HG03457 (cell line): ENCODE measurements around the gene A1BG.
"Not testable (repeated sequence)": the region's sequence is repeated elsewhere in the genome, so short reads cannot be mapped to it uniquely, and the experiment has no call there.

Experiments used
- ATAC-seq: cut with Tn5 transposase; IDR thresholded peaks from one replicate; pipeline ENCODE4 v1.9.1; 2021; ENCODE audit warnings: moderate number of reproducible peaks; ENCODE audit not compliant: unreplicated experiment

A1BG gene

DNA sequence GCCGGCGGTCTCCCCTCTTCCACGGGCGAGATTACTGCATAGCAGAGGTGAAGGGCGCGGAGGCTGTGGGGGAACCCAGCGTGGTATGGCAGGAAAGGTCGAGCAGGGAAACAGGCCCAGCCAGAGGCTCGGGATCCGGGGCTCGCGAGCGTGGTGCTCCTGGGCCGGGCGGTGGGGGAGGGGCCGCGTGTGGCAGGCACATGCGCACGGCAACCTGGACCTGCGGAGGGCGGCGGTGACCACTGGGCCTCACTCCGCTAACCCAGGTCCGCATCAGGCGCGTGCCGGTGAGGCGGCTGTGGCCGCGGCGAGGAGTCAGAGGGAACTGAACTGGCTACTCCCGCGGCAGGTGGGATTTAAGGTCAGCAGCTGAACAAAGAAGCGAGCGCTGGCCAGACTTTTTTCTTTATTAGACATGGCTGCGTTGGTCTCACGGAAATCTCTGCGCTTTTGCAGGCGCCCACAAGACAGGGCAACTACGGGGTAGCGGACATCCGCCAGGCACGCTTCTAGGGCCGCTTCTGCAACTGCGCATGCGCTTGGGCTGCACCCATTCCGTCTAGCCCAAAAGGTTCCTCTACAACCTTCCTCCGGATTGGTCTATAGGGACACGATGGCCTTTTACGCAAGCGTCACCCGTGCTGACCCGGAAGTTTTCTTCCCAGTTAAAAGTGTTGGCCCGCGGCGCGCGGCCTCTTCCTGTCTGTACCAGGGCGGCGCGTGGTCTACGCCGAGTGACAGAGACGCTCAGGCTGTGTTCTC, 33.5 kb upstream of the A1BG start, which contains the start of gene RPS5:
TSS of gene RPS5 (plus strand) at position 694 of the 762 bp plus-strand sequence. CDS start 869 bp downstream, outside the sequence.
- peak; percentile 76 for ATAC-seq

DNA sequence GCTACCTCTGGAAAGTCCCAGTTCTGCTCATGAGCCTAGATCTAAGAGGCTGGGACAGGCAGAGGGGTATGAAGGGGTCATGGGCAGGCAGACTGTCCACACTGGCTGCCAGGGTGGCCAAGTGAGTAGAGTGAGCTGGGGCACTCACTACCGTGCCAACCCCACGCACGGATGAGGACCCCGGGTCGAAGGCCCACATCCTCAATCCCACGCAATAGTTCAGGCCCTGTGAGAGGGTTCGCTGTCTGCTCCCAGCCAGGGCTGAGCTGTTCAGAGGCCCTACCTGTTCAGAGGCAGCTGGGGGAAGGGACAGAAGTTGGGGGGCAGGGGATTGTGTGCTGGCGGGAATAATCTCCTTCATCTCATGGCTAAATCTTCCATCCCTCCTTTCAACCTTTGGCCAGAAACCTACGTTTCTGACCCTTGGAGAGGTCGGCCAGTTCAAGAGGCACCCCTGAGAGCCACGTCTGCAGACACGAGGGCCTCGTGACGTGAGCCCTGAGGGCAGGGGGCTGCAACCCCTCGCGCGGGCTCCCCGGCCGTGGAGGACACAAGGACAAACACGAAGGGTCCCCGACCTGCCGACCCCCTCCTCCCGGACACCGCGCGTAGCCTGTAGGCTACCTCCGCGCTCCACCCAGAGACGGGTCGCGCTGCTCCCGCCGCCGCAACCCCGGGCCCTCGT, 32.7 kb upstream of the A1BG start:
- no peak for ATAC-seq

DNA sequence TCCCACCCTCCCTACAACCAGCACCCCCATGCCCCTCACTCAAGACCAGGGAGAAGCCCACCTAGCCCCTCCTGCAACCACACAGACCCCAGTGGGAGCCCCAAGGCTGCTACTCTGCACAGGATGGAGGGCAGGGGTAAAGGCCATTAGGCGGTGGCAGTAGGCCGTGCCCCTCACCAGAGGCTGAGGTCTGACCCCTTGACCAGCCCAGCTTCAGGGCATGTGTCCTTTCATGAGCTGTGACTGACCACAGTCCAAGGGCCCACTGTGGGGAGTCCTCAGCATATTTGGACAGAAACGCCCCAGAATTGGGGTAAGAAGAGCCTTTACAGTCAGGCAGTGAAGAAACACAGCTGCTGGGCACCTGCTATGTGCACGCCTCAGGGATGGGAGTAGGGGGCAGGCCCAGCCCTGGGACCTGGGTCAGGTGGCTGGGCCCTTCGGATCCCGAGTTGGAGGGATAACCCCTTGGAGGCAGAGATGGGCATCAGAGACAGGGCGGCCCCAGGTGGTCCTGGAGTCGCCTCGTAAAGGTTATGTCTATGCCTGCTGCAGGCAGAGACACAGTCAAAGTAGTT, 32.1 kb upstream of the A1BG start:
- ATAC-seq: no peak

DNA sequence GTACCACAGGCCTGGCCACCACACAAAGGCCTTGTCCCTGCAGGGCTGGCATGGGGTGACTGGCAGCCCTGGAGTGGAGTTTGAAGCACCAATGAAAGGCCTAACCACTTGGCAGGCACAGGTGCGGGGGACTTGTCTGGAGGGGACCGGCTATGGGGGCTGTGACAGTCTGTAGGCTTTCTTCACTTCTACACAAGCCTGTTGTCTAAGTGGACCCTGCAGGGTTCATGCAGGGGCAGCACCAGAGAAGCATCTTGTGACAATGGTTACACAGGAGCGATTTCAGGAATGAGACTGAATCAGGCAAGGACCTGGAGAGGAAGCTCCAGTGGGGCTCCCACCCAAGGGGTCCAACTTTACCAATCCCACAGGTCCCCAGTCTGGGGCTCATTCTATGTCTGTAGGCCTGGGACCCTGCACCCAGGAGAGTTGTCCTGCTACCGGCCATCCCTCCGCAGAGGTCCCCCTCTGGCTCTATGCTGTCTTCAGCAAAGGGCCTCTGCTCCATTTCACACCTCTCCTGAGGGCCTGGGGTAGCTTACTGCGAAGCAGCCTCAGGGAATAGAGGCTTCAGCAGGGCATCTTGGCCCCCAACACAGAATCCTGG, 29.8 kb upstream of the A1BG start:
- ATAC-seq: no peak

DNA sequence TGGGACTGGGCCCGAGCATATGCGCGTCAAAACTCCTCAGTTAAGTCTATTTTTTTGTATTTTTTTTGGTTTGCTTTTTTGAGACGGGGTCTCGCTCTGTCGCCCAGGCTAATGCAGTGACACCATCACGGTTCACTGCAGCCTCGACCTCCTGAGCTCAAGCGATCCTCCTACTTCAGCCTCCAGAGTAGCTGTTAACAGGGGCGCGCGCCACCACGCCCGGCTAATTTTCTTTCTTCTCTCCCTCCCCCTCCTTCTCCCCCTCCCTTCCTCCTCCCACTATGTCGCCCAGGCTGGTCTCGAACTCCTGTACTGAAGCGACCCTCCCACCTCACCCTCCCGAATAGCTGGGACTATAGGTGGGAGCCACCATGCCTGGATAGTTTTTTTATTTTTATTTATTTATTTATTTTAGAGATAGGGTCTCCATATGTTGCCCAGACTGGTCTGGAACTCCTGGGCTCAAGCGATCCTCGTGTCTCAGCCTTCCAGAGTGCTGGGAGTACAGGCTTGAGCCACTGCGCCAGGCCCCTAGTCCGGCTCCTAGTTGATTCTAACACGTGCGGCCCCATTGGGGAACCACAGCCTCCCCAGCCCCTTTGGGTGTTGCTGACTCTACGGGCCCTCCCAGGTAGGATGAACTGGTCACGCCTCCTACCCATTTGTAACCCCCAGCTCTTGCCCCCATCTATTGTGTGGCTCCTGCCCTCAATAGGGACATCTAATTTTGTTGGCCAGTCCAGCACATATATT, 28.3 kb upstream of the A1BG start:
- ATAC-seq: no peak

DNA sequence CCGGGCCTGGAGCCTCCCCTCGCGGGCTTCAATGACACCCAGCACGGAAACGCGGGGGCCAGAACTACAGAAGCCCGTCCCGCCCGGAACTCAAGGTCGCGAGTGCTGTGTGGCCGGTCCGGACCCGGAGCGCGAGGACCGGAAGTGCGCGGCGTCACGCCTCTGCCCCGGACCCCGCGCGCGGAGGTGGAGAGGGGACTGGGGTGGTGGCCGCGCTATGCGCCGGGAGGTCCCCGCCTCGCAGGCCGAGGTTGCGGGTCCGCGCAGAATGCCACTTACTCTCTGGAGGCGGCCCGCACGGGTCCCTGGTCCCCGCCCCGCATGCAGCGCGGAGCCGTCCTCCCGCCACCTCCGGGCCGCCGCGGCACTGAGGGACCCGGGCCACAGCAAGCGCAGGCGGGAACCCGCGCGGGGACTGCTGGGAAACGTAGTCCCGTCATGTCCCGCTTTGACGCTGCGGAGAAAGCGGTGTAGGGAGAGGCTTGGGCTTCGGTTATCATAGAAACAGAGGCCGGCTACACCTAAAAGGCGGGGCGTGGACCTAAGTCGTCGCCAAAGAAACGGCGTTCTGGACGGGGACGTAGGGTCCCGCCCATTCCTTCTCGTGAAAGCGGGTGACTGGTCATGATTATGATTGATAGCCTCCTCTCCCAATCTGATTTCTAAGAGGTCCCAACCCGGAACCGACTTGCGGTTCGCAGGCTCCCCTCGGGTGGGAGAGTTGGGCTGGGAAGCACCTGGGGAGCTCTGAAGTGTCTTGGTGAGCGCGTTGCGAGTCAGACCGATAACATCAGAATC, 27.6 kb upstream of the A1BG start, which contains the start of gene ZNF837:
TSS of gene ZNF837 (minus strand) at position 369 of the 798 bp plus-strand sequence. CDS start 11,698 bp downstream, outside the sequence.
- ATAC-seq: peak; percentile 70

DNA sequence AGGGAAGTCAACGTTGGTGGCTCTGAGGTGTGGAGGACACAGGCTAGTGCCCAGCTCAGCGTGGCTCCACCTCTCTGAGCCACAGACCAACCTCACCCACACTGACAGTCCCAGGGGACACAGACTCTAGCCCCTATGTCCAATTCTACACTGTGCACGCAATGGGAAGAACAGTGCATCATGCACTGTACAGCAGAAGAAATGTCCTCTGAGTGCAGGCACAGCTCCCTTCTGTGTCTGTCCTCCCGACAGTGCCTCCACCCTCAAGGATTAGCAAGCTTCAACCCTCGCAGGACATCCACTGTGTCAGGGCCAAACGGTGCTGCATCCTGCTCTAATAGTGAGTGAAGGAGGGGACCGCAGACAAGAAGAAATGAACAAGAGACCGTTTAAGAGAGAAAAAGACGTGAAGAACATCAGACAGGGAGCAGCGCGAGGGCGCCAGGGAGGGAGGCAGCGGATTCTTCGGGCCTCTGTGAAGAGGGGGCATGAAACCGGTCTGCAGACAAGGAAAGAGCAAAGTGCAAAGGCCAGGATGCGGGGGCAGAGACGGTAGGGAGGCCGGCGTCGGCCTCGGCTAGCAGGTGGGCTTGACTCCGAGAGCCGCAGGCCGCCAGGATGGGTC, 26.9 kb upstream of the A1BG start:
- ATAC-seq: no peak

DNA sequence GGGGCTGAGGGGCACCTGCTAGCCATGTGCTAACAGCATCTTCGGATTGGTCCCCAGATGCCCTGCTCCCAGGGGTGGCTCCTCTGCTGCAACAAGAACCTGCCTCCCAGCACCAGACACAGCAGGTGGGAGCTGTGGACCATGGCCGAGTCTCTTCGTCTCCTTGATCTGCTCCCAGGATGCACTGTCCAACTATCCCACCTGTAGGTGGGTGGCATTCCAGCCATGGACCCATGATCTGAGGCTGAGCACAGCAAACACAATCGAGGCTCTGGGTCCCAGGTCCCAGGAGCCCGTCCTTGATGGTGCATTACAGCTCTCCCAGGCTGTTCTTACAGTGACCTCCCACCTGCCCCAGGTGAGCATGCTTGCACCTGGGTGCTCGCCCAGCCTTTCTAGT, 26.0 kb upstream of the A1BG start:
- ATAC-seq: no peak

DNA sequence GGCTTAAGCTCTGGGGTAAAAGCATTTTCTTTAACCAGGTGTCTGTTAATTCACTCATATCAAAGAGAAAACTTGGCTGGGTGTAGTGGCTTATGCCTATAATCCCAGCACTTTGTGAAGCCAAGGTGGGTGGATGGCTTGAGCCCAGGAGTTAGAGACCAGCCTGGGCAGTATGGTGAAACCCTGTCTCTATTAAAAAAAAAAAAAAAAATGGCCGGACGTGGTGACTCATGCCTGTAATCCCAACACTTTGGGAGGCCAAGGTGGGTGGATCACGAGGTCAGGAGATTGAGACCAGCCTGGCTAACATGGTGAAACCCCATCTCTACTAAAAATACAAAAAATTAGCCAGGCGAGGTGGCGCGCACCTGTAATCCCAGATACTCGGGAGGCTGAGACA, 23.4 kb upstream of the A1BG start:
- ATAC-seq: not testable (repeated sequence)

DNA sequence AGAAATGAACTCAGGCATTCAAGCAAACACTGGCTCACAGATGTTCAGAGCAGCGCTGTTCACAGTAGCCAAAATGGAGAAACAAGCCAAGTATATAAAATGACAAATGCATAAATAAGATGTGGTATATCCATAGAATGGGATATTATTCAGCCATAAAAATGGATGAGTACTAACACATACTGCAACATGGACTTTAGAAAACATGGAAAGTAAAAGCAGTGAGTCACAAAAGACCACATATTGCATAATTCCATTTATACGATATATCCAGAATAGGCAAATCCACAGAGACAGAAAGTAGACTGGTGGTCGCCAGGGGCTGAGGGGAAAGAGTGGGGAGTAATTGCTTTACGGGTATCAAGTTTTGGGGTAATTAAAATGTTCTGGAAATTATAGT, 20.9 kb upstream of the A1BG start:
- no peak for ATAC-seq

DNA sequence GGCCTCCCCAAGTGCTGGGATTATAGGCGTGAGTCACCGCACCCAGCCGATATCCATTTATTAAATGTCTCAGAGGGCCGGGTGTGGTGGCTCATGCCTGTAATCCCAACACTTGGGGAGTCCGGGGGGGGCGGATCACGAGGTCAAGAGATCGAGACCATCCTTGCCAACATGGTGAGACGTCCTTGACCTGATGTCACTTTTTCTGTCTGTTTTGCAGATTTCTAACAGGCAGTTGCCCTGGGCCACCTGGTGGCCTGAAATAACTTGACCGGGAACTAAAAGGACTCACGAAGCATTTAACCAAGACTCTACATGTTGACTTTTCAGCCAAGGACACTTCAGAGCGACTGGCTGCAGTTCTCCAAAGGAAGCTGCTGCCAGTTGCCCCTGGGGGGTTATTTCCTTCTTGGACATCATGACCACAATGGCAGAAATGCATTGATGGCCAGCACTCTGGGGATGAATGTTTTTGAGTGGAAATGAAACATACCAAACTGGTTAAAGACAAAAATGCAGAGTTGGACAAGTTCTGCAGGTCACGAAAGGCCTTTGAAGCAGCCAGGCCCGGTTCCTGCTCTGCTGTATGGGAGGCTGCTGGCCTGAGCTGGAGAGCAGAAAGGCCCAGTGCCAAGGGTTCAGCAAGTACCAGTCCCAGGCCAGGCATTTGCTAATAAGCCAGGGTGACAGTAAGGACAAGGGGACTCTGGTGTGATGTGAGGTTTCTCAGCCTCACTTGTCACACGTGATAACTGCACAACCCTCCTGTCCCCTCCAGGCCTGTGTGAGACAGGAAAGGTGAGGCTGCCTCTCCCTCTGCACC, 19.2 kb upstream of the A1BG start:
- ATAC-seq: no peak

DNA sequence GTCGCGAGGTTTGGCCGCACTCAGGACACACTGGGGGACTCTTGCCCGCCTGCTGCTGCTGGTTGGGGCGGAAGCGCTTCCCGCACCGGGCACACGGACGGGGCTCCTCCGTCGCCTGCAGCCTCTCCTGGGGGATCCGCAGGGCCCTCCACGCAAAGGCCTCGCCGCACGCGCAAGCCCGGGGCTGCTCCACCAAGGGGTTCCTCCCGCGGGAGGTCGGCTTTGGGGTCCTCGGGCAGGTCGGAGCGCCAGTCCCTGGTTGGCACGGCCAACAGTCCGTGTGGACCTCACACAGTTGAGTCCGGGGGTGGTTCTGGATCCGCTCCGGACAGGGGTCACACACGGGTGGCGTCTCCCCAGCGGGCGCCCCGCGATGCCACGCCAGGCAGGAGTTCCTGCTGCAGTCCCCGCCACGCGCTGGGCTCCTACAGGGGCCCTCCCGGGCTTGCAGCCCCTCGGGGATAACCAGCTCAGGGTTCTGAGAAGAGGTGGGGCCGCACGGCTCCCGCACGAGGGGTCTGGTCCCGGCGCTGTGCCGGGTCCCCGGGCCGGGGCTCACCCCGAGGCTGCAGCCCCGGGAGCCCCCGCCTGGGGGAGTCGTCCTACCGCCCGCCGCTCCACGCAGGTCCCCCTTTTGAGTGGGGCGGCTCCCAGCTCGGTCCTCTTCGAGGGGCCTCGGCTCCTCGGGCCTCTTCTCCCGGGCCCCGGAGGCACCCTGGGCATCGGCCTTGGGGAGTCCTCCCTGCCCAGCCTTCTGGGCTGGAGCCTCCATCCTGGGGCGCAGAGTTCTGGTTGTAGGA, 15.5 kb upstream of the A1BG start:
- ATAC-seq: no peak

DNA sequence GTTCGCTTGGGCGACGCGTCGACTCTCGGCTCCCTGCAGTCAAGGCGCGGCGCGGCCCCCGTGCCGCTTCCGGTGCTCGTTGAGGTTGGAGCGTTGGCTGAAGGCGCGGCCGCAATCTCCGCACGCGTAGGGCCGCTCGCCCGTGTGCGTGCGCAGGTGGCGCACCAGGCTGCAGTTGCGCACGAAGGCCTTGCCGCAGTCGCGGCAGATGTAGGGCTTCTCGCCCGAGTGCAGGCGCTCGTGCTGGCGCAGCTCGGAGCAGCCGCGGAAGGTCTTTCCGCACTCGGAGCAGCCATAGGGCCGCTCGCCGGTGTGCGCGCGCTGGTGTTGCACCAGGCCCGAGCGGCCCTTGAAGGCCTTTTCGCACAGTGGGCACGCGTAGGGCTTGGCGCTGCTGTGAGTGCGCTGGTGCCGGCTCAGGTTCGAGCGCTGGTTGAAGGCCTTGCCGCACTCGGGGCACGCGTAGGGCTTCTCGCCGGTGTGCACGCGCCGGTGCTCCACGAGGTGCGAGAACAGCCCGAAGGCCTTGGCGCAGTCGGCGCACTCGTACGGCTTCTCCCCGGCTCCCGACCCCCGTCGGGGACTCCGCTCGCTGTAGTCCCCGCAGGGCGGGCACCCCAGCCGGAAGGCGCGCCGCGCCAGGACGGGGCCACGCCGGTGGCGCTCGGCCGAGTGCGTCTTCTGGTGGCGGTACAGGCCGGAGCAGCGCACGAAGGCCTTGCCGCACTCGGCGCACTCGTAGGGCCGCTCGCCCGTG, 14.6 kb upstream of the A1BG start:
- ATAC-seq: no peak

DNA sequence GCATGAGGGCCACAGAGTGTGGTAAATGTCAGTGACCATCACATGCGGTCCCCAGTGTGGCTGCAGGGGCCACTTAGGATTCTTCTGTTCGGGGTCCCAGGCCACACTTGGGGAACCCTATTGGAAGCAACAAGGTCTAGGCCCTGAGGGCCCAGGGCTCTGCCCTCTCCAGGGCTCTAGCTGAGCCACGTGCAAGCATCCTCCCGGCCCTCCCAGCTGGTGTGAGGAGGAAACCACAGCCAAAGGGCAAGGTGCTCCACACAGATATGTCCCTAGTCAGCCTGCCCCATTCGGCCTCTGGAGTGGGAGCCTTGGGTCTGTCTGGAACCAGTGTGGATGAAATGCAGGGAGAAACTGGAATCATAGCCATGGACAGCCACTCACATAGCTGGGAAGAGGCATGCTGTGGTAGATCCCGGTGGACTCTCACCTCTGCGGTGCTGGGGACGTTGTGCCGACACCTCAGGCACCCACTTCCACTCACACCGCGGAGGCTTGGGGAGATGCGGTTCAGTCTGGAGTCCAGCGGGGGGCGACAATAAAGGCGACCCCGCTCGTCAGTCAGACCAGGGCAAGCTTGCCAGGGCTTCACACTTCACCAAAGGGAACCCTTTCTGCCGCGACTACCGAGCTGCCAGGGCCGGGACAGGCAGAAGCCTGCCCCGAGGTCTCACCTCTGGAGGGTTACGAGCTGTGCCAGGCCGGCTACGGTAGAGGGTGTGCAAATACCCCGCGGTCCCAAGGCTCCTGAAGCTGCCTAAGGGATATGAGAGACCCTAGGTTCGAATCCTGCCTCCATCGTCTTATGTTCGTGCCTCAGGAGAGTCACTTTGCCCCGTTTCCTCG, 13.5 kb upstream of the A1BG start:
- no peak for ATAC-seq

DNA sequence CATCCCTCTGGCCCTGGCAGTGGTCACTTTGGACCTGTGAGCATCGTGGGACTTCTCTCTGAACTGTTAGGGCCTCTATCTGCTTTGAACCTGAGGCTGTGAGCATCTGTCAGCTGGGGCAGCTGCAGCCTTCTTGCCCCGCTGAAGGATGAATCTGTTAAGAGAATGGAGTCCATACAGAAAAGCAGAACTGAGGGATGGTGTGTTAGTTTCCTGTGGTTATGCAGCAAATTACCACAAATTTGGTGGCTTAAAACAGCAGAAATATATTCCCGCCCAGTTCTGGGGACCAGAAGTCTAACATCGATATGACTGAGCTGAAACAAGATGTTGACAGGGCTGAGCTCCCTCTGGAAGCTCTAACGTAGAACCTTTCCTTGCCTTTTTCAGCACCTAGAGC, 10.9 kb upstream of the A1BG start:
- ATAC-seq: no peak

DNA sequence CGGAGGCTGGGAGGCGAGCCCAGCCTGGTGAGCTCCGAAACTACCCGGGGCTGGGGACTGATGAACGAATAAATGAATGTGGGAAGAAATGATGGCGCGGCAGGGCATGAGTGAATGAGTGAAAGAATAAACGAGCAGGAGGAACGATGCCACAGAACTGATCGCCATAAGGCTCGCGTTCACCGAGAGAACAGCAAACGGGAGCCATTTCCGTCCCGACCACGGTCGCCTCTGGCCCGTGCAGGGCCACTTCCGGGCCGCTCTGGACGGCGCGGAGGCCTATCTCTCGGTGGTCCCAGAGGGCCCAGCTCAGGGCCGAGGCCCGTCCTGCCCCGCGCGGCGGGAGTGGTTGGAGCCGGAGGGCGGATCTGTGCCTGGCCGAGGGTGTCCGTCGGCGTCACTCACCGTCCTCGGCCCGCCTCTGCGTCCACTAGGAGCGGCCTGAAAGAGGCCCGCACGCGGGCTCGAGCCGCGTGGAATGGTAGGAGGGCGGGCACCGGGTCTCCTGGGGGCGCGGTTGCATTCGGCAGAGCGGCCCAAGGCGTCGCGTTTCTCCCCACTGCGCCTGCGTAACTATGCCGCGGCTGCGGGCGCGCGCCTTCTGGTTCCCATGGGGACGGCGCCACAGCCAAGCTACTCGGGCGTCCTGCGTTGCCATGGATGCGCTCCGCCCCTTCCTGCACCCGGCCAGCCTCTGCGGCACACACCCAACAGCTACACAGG, 9.1 kb upstream of the A1BG start, which contains the start of gene ZNF497:
TSS of gene ZNF497 (minus strand) at position 480 of the 723 bp plus-strand sequence. CDS start 5,116 bp downstream, outside the sequence.
- peak; percentile 81 for ATAC-seq
